SK-N-SH treated with all-trans-retinoic acid at 6 μM for 48 hours (cell line): Measurements from ENCODE around the gene ARHGEF40.
A peak's percentile ranks its signal among the peaks of the same experiment; 100 is the strongest.

Experiments used
- ATAC-seq: fragments of 200-7000 bp; cut with Tn5 transposase; 3 replicates; pipeline ENCODE4 v1.9.1; 2020; ENCODE audit warnings: mild to moderate bottlenecking, moderate library complexity
- ARNTL ChIP-seq: fragments of 450-650 bp; formaldehyde crosslinking; IDR thresholded peaks from 2 replicates; pipeline ENCODE4 v1.5.0; 2020; ENCODE audit warnings: low read depth, mild to moderate bottlenecking, moderate library complexity, borderline replicate concordance
- BACH2 ChIP-seq: fragments of 250-450 bp; sonication (Bioruptor Pico); IDR thresholded peaks from 2 replicates; pipeline ENCODE4 v1.9.0; 2021; ENCODE audit warnings: mild to moderate bottlenecking, borderline replicate concordance
- CSDC2 ChIP-seq: fragments of 250-450 bp; sonication (Bioruptor Pico); IDR thresholded peaks from 2 replicates; pipeline ENCODE4 v1.5.0; 2020; ENCODE audit warnings: mild to moderate bottlenecking, moderate library complexity
- ESRRG ChIP-seq: fragments of 250-450 bp; sonication (Bioruptor Pico); IDR thresholded peaks from 2 replicates; pipeline ENCODE4 v1.6.1; 2021; ENCODE audit warnings: mild to moderate bottlenecking
- GLIS3 ChIP-seq: fragments of 250-450 bp; sonication (Bioruptor Pico); IDR thresholded peaks from 2 replicates; pipeline ENCODE4 v1.5.0; 2020; ENCODE audit warnings: mild to moderate bottlenecking, moderate library complexity
- ISL1 ChIP-seq: fragments of 250-450 bp; sonication (Bioruptor Pico); IDR thresholded peaks from 2 replicates; pipeline ENCODE4 v2.1.2; 2022; ENCODE audit warnings: mild to moderate bottlenecking, moderate library complexity
- OSR1 ChIP-seq: fragments of 250-450 bp; sonication (Bioruptor Pico); IDR thresholded peaks from 2 replicates; pipeline ENCODE4 v1.8.0; 2022; ENCODE audit warnings: moderate library complexity, mild to moderate bottlenecking, inconsistent platforms
- RARB ChIP-seq: fragments of 250-450 bp; sonication (Bioruptor Pico); IDR thresholded peaks from 2 replicates; pipeline ENCODE4 v1.8.0; 2021; ENCODE audit warnings: mild to moderate bottlenecking, moderate library complexity
- SNAI2 ChIP-seq: fragments of 250-450 bp; sonication (Bioruptor Pico); IDR thresholded peaks from 2 replicates; pipeline ENCODE4 v1.5.0; 2020; ENCODE audit warnings: mild to moderate bottlenecking, moderate library complexity
- TCF4 ChIP-seq: fragments of 250-450 bp; sonication (Bioruptor Pico); IDR thresholded peaks from 2 replicates; pipeline ENCODE4 v1.8.0; 2021; ENCODE audit warnings: mild to moderate bottlenecking, moderate library complexity, borderline replicate concordance
- TOX ChIP-seq: fragments of 250-450 bp; sonication (Bioruptor Pico); IDR thresholded peaks from 2 replicates; pipeline ENCODE4 v1.8.0; 2021; ENCODE audit warnings: mild to moderate bottlenecking, moderate library complexity, borderline replicate concordance
- ZC3H10 ChIP-seq: fragments of 250-450 bp; sonication (Bioruptor Pico); IDR thresholded peaks from 2 replicates; pipeline ENCODE4 v1.5.1; 2021; ENCODE audit warnings: mild to moderate bottlenecking, moderate library complexity
- ZFP30 ChIP-seq: fragments of 450-650 bp; formaldehyde crosslinking; IDR thresholded peaks from 2 replicates; pipeline ENCODE4 v1.5.0; 2022; ENCODE audit warnings: mild to moderate bottlenecking, moderate library complexity
- ZNF565 ChIP-seq: fragments of 450-650 bp; formaldehyde crosslinking; conservative IDR thresholded peaks from 2 replicates; pipeline ENCODE4 v1.5.0; 2020; ENCODE audit warnings: low read depth, mild to moderate bottlenecking, moderate library complexity
- ZNF8 ChIP-seq: fragments of 450-650 bp; formaldehyde crosslinking; IDR thresholded peaks from 2 replicates; pipeline ENCODE4 v1.5.0; 2020; ENCODE audit warnings: mild to moderate bottlenecking, moderate library complexity
- TF ChIP-seq, protein P1 (sequence below): fragments of 250-450 bp; sonication (Bioruptor Pico); IDR thresholded peaks from 2 replicates; pipeline ENCODE4 v1.8.0; 2020; ENCODE audit warnings: mild to moderate bottlenecking, moderate library complexity, borderline replicate concordance
- TF ChIP-seq, protein P2 (sequence below): fragments of 250-450 bp; sonication (Bioruptor Pico); IDR thresholded peaks from 2 replicates; pipeline ENCODE4 v1.5.0; 2020; ENCODE audit warnings: mild to moderate bottlenecking, moderate library complexity
- TF ChIP-seq, protein P3 (sequence below): fragments of 250-450 bp; sonication (Bioruptor Pico); IDR thresholded peaks from 2 replicates; pipeline ENCODE4 v1.8.0; 2021; ENCODE audit warnings: low read depth, mild to moderate bottlenecking, moderate library complexity, borderline replicate concordance
- TF ChIP-seq, protein P4 (sequence below): fragments of 250-450 bp; sonication (Bioruptor Pico); IDR thresholded peaks from 2 replicates; pipeline ENCODE4 v1.5.1; 2021; ENCODE audit warnings: mild to moderate bottlenecking, moderate library complexity

ARHGEF40 gene

DNA sequence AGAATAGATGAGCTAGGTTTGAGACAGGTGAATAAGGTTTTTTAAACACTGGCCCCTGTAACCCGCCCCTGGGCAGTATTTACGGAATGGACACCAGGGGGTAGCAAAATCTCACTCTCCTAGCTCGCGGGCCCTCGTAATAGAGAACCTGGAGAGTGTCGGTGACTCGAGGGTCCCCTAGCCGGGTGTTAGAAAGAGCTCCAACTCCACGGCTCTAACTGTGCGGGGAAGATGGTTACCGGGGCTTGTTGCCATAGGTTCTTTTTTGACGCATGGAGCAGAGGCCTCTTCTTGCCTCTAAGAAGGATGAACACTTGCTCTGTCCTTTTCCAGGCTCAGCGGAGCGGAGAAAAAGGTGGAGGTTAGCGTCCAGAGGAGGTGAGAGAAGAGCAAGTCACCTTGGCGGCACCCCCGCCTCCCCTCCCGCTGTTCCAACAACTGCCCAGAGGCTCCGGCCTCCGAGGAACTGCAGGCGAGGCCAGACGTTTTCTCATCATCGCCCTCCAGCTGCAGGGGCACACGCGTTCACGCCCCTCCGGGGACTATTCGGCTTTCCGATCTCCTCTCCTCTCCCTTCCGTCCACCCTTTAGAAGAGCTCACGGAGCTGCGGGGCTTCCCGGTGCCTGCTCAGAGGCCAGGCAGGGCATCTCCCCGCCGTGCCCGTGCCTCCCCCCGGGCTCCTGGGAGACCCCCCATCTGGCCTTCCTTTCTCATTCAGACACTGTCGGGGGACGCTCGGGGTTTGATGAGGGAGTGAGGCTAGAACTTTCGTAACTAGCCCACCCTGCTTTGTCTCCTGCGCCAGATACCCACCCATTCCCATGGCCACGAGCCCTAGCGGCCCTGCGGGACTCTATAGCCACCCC is 1.4 kb upstream of the ARHGEF40 start (continued):
- no peak for TF ChIP-seq TOX (CRISPR knock-in tag)
- TF ChIP-seq GLIS3 (CRISPR knock-in tag) = no peak
- no peak for TF ChIP-seq TCF4
- TF ChIP-seq, protein P1, sequence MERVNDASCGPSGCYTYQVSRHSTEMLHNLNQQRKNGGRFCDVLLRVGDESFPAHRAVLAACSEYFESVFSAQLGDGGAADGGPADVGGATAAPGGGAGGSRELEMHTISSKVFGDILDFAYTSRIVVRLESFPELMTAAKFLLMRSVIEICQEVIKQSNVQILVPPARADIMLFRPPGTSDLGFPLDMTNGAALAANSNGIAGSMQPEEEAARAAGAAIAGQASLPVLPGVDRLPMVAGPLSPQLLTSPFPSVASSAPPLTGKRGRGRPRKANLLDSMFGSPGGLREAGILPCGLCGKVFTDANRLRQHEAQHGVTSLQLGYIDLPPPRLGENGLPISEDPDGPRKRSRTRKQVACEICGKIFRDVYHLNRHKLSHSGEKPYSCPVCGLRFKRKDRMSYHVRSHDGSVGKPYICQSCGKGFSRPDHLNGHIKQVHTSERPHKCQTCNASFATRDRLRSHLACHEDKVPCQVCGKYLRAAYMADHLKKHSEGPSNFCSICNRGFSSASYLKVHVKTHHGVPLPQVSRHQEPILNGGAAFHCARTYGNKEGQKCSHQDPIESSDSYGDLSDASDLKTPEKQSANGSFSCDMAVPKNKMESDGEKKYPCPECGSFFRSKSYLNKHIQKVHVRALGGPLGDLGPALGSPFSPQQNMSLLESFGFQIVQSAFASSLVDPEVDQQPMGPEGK (CRISPR knock-in tag) = no peak
- no peak for TF ChIP-seq OSR1 (CRISPR knock-in tag)
- TF ChIP-seq CSDC2 = no peak
- TF ChIP-seq ZNF8 (CRISPR knock-in tag) = no peak

DNA sequence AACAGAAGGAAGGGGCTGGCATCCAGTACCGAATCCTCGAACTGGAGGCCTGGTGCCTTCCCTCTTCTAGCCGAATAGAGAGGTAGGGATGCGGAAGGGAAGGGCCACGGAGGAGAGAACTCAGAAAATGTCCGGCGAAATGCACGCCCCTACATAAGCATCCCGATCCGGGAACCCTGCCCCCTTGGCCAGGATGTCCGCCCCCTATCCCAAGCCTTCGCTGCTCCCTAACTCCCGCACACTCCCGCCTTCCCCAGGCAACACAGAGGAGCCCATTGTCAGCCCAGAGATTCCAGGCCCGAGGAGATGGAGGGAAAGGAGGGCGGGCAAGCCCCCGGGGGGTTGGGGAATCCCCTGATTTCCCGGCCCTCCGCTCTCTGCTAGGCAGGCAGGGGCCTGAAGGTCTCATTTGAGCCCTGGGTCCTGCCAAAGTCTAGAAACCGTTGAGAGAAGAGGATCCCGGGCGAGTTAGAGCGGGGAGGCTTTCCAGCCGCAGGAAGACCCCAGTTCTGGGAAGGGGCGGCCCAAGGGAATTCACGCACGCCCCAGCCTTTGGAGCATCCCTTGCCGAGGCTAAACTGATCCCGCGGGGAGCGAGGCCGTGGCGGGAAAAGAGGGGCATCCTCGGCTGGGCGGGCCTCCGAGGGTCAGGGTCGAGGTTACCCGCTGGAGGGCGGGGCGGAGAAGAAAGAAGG is 569 bp upstream of the ARHGEF40 start:
- TF ChIP-seq, protein P2, sequence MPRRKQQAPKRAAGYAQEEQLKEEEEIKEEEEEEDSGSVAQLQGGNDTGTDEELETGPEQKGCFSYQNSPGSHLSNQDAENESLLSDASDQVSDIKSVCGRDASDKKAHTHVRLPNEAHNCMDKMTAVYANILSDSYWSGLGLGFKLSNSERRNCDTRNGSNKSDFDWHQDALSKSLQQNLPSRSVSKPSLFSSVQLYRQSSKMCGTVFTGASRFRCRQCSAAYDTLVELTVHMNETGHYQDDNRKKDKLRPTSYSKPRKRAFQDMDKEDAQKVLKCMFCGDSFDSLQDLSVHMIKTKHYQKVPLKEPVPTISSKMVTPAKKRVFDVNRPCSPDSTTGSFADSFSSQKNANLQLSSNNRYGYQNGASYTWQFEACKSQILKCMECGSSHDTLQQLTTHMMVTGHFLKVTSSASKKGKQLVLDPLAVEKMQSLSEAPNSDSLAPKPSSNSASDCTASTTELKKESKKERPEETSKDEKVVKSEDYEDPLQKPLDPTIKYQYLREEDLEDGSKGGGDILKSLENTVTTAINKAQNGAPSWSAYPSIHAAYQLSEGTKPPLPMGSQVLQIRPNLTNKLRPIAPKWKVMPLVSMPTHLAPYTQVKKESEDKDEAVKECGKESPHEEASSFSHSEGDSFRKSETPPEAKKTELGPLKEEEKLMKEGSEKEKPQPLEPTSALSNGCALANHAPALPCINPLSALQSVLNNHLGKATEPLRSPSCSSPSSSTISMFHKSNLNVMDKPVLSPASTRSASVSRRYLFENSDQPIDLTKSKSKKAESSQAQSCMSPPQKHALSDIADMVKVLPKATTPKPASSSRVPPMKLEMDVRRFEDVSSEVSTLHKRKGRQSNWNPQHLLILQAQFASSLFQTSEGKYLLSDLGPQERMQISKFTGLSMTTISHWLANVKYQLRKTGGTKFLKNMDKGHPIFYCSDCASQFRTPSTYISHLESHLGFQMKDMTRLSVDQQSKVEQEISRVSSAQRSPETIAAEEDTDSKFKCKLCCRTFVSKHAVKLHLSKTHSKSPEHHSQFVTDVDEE (CRISPR knock-in tag) = no peak
- no peak for TF ChIP-seq TCF4
- no peak for TF ChIP-seq ISL1
- no peak for TF ChIP-seq ZFP30 (CRISPR knock-in tag)
- TF ChIP-seq ZNF8 (CRISPR knock-in tag) = no peak
- no peak for TF ChIP-seq ARNTL (CRISPR knock-in tag)
- no peak for TF ChIP-seq ZNF565 (CRISPR knock-in tag)
- TF ChIP-seq SNAI2 (CRISPR knock-in tag) = no peak
- TF ChIP-seq, protein P3, sequence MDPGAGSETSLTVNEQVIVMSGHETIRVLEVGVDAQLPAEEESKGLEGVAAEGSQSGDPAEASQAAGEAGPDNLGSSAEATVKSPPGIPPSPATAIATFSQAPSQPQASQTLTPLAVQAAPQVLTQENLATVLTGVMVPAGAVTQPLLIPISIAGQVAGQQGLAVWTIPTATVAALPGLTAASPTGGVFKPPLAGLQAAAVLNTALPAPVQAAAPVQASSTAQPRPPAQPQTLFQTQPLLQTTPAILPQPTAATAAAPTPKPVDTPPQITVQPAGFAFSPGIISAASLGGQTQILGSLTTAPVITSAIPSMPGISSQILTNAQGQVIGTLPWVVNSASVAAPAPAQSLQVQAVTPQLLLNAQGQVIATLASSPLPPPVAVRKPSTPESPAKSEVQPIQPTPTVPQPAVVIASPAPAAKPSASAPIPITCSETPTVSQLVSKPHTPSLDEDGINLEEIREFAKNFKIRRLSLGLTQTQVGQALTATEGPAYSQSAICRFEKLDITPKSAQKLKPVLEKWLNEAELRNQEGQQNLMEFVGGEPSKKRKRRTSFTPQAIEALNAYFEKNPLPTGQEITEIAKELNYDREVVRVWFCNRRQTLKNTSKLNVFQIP (CRISPR knock-in tag) = no peak
- TF ChIP-seq, protein P1 (CRISPR knock-in tag) = no peak
- TF ChIP-seq ESRRG (CRISPR knock-in tag) = no peak
- TF ChIP-seq ZC3H10 (CRISPR knock-in tag) = no peak
- no peak for TF ChIP-seq RARB (CRISPR knock-in tag)
- TF ChIP-seq, protein P4, sequence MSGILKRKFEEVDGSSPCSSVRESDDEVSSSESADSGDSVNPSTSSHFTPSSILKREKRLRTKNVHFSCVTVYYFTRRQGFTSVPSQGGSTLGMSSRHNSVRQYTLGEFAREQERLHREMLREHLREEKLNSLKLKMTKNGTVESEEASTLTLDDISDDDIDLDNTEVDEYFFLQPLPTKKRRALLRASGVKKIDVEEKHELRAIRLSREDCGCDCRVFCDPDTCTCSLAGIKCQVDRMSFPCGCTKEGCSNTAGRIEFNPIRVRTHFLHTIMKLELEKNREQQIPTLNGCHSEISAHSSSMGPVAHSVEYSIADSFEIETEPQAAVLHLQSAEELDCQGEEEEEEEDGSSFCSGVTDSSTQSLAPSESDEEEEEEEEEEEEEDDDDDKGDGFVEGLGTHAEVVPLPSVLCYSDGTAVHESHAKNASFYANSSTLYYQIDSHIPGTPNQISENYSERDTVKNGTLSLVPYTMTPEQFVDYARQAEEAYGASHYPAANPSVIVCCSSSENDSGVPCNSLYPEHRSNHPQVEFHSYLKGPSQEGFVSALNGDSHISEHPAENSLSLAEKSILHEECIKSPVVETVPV (CRISPR knock-in tag) = no peak
- no peak for TF ChIP-seq BACH2 (CRISPR knock-in tag)
- peak; percentile 36 for ATAC-seq
